Measurements from ENCODE around the gene REEP1. TPM values are rescaled to one million over a fixed set of nuclear protein-coding genes. Genes with fewer than 3 reads are reported as not detected.
"Not testable (repeated sequence)": the region's sequence is repeated elsewhere in the genome, so short reads cannot be mapped to it uniquely, and the experiment has no call there.

Gene REEP1
- total RNA-seq, 4 donors from 2014 or later, result 9.7 to 24.5 (median 13.4) TPM

DNA sequence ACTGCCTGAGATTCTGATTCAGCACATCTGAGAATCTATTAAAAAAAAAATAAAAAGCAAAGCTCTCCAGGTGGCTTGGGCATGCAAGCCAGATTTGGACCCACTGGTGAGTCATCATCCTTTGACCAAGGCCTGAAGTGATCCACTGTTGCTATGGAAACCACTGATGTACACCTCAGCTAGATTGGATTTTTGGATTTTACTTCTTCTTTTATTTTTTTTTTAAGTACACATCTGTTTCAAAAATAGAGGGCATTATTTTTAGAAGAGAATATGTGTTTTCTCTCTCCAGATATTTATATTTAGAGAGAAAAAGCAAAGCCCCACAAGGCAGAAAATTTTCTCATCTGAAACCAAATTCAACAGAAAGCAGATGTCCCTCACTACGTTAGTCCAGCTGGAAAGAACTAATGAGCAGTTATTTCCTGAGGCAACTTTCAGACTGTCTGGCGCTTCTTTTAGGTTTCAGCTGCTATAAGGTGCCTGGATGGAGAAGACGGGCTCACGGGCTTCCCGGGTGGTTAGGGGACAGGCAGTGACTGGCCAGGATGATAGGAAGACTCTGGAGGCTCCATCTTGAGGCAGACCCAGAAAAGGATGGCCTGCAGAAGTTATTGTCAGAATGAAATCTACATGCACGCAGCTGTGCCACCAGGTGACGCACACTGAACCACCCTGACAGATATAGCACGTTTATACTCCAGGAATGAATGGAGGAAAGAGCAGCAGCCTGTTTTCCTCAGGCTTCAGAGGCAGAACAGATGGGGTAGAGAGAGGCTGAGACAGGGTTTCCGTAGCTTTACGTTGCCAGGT is 87.6 kb downstream of the REEP1 start:
- no peaks in the 10 kb centered on the region for H3K36me3 ChIP-seq
- peak overlapping the region; percentile 84 to 86 for H3K27ac ChIP-seq

DNA sequence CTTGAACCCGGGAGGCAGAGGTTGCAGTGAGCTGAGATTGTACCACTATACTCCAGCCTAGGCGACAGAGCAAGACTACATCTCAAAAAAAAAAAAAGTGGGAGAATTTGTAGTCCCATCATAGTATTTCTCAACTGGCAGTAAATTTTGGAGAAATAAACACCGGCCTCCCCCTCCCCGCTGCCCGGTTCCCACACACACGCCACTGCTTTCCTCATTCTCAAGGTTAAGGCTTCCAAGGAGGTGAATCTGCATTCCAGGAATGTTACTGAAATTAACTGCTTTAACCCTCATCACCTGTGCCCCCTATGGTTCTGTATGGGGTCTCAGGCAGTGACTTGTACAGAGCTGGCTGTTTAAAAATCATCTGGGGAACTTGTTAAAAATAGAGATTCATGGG is 88.2 kb downstream of the REEP1 start:
- Histone ChIP-seq H3K4me3 (no peak overlapping the region), H3K4me1 (peaks cover 0 to 12% of the 10 kb centered on the region in 2 donors), H3K27ac (peak overlapping the region; percentile 84 to 86), H3K27me3 (no peaks in the 10 kb centered on the region), H3K9me3 (no peaks in the 10 kb centered on the region), H3K36me3 (no peaks in the 10 kb centered on the region)
- DNase-seq, result peak; percentile 66 to 72
- TF ChIP-seq, protein P1, sequence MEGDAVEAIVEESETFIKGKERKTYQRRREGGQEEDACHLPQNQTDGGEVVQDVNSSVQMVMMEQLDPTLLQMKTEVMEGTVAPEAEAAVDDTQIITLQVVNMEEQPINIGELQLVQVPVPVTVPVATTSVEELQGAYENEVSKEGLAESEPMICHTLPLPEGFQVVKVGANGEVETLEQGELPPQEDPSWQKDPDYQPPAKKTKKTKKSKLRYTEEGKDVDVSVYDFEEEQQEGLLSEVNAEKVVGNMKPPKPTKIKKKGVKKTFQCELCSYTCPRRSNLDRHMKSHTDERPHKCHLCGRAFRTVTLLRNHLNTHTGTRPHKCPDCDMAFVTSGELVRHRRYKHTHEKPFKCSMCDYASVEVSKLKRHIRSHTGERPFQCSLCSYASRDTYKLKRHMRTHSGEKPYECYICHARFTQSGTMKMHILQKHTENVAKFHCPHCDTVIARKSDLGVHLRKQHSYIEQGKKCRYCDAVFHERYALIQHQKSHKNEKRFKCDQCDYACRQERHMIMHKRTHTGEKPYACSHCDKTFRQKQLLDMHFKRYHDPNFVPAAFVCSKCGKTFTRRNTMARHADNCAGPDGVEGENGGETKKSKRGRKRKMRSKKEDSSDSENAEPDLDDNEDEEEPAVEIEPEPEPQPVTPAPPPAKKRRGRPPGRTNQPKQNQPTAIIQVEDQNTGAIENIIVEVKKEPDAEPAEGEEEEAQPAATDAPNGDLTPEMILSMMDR (IDR thresholded peaks at IDR 0.05), result no peak
- TF ChIP-seq POLR2A (IDR thresholded peaks at IDR 0.05), result no peak
- intact Hi-C loops (cut with DNase I; ENCODE audit: low total_unique reads), result no loop called here

More for the DNA sequence above, 87.6 kb downstream of the REEP1 start:
- peak; percentile 59 to 84 for DNase-seq
- H3K27me3 ChIP-seq, result no peaks in the 10 kb centered on the region
- intact Hi-C loops (cut with DNase I; ENCODE audit: low total_unique reads), result no loop called here
- H3K9me3 ChIP-seq, result no peaks in the 10 kb centered on the region
- H3K4me1 ChIP-seq, result peaks cover 0 to 12% of the 10 kb centered on the region in 2 donors
- TF ChIP-seq, protein P1 (IDR thresholded peaks at IDR 0.05), result peak in 3 of 4 experiments; percentile 11 to 21 (median 16)
- no peak for TF ChIP-seq POLR2A (IDR thresholded peaks at IDR 0.05)
- H3K4me3 ChIP-seq, result no peak overlapping the region

- H3K4me1 ChIP-seq, result peaks cover 0 to 12% of the 10 kb centered on the region in 2 donors
- intact Hi-C loops (cut with DNase I; ENCODE audit: low total_unique reads); H3K36me3 ChIP-seq; H3K4me3 ChIP-seq; DNase-seq; H3K9me3 ChIP-seq; H3K27me3 ChIP-seq; H3K27ac ChIP-seq: not testable (repeated sequence)
These were observed 92.2 kb downstream of the REEP1 start for GRCh38 chr2:86245222-86245621.

DNA sequence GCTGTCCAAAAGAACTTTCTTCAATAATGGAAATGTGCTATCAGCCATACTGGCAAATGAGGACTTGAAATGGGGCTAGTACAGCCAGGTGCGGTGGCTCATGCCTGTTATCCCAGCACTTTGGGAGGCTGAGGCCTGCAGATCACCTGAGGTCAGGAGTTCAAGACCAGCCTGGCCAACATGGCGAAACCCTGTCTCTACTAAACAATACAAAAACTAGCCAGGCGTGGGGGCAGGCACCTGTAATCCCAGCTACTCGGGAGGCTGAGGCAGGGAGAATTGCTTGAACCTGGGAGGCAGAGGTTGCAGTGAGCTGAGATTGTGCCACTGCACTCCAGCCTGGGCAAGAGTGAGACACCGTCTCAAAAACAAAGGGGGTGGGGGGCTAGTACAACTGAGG is 92.6 kb downstream of the REEP1 start:
- peak overlapping the region in 1 of 2 donors; percentile 36 for H3K27ac ChIP-seq
- H3K4me1 ChIP-seq; DNase-seq; H3K4me3 ChIP-seq; H3K36me3 ChIP-seq; intact Hi-C loops (cut with DNase I; ENCODE audit: low total_unique reads); H3K27me3 ChIP-seq; H3K9me3 ChIP-seq: not testable (repeated sequence)

DNA sequence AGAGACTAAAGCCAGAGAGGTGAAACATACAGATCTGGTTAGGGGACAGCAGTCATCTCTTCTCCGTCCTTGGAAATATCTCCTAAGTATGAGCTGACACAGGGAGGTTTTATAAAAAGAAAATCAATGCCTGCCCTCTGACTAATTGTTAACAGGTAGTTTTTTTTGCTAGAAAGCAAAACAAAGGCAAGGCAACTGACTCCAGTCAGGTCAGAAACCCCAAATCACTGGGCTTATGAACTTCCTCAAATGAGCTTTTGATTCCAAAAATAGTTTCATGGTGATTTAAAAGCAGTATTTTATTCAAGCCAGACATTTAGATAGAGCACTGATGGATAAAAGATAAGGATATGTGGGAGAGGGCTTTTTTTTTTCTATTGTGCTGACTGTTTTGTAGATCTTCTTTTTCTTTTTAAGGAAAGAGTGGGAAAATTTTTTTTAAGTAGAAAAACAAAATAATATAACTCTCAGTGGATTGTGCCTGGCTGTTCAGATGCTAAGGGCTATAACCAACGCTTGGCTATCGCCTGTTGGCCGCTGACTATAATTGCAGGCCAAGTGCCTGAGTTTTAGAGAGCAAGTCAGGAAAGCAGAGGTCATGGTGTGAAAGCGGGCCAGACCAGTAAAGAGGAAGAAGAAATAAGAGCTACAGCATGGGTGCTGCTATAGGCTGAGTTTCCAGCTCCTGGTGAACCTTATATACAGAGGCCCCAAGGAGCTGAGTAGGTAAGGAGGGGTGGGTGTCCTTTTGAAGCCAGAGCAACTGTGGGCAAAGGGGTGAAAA is 93.3 kb downstream of the REEP1 start:
- Histone ChIP-seq H3K4me3 (no peak overlapping the region), H3K27ac (peak overlapping the region in 1 of 2 donors; percentile 36)

More for the DNA sequence above, 93.3 kb downstream of the REEP1 start:
- H3K4me1 ChIP-seq, result peaks cover 0 to 5% of the 10 kb centered on the region in 2 donors
- no peak for DNase-seq
- no peaks in the 10 kb centered on the region for H3K36me3 ChIP-seq
- TF ChIP-seq POLR2A (IDR thresholded peaks at IDR 0.05), result no peak
- TF ChIP-seq, protein P1 (IDR thresholded peaks at IDR 0.05), result no peak
- no peaks in the 10 kb centered on the region for H3K9me3 ChIP-seq
- H3K27me3 ChIP-seq, result no peaks in the 10 kb centered on the region
- intact Hi-C loops (cut with DNase I; ENCODE audit: low total_unique reads), result no loop called here

All from uterus (tissue), 4 donors.